ENCODE results near the gene EPC1. TPM values are rescaled to one million over a fixed set of nuclear protein-coding genes. Genes with fewer than 3 reads are reported as not detected.

Gene EPC1
- total RNA-seq, 2 donors from 2014 or later: 40.2 to 48.5 TPM

DNA sequence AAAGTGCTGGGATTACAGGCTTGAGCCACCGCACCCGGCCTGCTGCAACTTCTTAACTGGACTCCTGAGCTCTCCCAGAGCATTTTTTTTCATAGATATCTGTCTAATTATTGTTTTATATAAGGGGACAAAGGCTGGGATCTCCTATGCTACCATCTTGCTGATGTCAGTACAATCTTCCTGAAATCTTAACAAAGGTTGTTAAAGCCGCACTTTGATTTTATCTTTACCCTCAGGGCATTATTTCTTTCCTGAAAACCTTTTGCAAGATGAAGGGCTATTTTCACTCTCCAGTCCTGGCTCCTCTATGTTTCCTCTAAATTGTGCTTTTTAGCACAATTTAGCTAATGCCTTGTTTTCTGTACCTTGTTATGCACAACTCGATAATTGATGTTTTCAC, 102.9 kb downstream of the EPC1 start:
- H3K27ac ChIP-seq: no peak overlapping the region
- TF ChIP-seq, protein P1, sequence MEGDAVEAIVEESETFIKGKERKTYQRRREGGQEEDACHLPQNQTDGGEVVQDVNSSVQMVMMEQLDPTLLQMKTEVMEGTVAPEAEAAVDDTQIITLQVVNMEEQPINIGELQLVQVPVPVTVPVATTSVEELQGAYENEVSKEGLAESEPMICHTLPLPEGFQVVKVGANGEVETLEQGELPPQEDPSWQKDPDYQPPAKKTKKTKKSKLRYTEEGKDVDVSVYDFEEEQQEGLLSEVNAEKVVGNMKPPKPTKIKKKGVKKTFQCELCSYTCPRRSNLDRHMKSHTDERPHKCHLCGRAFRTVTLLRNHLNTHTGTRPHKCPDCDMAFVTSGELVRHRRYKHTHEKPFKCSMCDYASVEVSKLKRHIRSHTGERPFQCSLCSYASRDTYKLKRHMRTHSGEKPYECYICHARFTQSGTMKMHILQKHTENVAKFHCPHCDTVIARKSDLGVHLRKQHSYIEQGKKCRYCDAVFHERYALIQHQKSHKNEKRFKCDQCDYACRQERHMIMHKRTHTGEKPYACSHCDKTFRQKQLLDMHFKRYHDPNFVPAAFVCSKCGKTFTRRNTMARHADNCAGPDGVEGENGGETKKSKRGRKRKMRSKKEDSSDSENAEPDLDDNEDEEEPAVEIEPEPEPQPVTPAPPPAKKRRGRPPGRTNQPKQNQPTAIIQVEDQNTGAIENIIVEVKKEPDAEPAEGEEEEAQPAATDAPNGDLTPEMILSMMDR (IDR thresholded peaks at IDR 0.05): no peak
- no peak for ATAC-seq (ENCODE audit: insufficient number of reproducible peaks, low FRiP score, low read depth)

GRCh38 chr10:32241946-32242345, 105.0 kb downstream of the EPC1 start:
- H3K27ac ChIP-seq: no peak overlapping the region
- H3K9me3 ChIP-seq: no peaks in the 10 kb centered on the region
- no peak for ATAC-seq (ENCODE audit: insufficient number of reproducible peaks, low FRiP score, low read depth)

More for the DNA sequence above, 102.9 kb downstream of the EPC1 start:
- no peaks in the 10 kb centered on the region for H3K27me3 ChIP-seq (replicated peaks; ENCODE audit: insufficient read depth)
- no peak for DNase-seq (ENCODE audit: low spot score)
- H3K36me3 ChIP-seq: no peaks in the 10 kb centered on the region
- no peaks in the 10 kb centered on the region for H3K9me3 ChIP-seq
- no peaks in the 10 kb centered on the region for H3K4me1 ChIP-seq (ENCODE audit: control insufficient read depth in 1 of 2, low read depth in 2 of 2)
- no peak overlapping the region for H3K4me3 ChIP-seq

GRCh38 chr10:32240471-32240870, 106.5 kb downstream of the EPC1 start:
- no peaks in the 10 kb centered on the region for H3K4me1 ChIP-seq (ENCODE audit: control insufficient read depth in 1 of 2, low read depth in 2 of 2)
- H3K27ac ChIP-seq: no peak overlapping the region
- H3K36me3 ChIP-seq: no peaks in the 10 kb centered on the region
- TF ChIP-seq, protein P1 (IDR thresholded peaks at IDR 0.05): no peak
- H3K9me3 ChIP-seq: no peaks in the 10 kb centered on the region
- H3K27me3 ChIP-seq (replicated peaks; ENCODE audit: insufficient read depth): no peaks in the 10 kb centered on the region
- no peak for ATAC-seq (ENCODE audit: insufficient number of reproducible peaks, low FRiP score, low read depth)
- H3K4me3 ChIP-seq: no peak overlapping the region
- no peak for DNase-seq (ENCODE audit: low spot score)

More at GRCh38 chr10:32241946-32242345, 105.0 kb downstream of the EPC1 start:
- Histone ChIP-seq H3K27me3 (replicated peaks; ENCODE audit: insufficient read depth) (no peaks in the 10 kb centered on the region), H3K4me3 (no peak overlapping the region), H3K36me3 (no peaks in the 10 kb centered on the region), H3K4me1 (ENCODE audit: control insufficient read depth in 1 of 2, low read depth in 2 of 2) (no peaks in the 10 kb centered on the region)
- DNase-seq (ENCODE audit: low spot score): no peak
- TF ChIP-seq, protein P1 (IDR thresholded peaks at IDR 0.05): no peak

- H3K27me3 ChIP-seq (replicated peaks; ENCODE audit: insufficient read depth): no peaks in the 10 kb centered on the region
- TF ChIP-seq, protein P1 (IDR thresholded peaks at IDR 0.05): no peak
- ATAC-seq (ENCODE audit: insufficient number of reproducible peaks, low FRiP score, low read depth) (no peak), DNase-seq (ENCODE audit: low spot score) (no peak)
- no peaks in the 10 kb centered on the region for H3K9me3 ChIP-seq
- no peaks in the 10 kb centered on the region for H3K4me1 ChIP-seq (ENCODE audit: control insufficient read depth in 1 of 2, low read depth in 2 of 2)
- H3K36me3 ChIP-seq: no peaks in the 10 kb centered on the region
- no peak overlapping the region for H3K27ac ChIP-seq
- no peak overlapping the region for H3K4me3 ChIP-seq
Measured at GRCh38 chr10:32239769-32240168, 107.2 kb downstream of the EPC1 start.

GRCh38 chr10:32237644-32238345, 109.2 kb downstream of the EPC1 start:
- no peaks in the 10 kb centered on the region for H3K9me3 ChIP-seq
- DNase-seq (ENCODE audit: low spot score) (no peak), ATAC-seq (ENCODE audit: insufficient number of reproducible peaks, low FRiP score, low read depth) (no peak)
- no peaks in the 10 kb centered on the region for H3K27me3 ChIP-seq (replicated peaks; ENCODE audit: insufficient read depth)
- TF ChIP-seq, protein P1 (IDR thresholded peaks at IDR 0.05): no peak
- H3K36me3 ChIP-seq: no peaks in the 10 kb centered on the region
- no peak overlapping the region for H3K4me3 ChIP-seq
- H3K4me1 ChIP-seq (ENCODE audit: control insufficient read depth in 1 of 2, low read depth in 2 of 2): no peaks in the 10 kb centered on the region
- no peak overlapping the region for H3K27ac ChIP-seq

Measured in thoracic aorta (tissue), 2 donors.